Smooth muscle cell of the coronary artery (primary cell): Measurements from ENCODE around the gene EYA3. TPM values are rescaled to one million over a fixed set of nuclear protein-coding genes. Genes with fewer than 3 reads are reported as not detected.

Experiments used
- total RNA-seq: library from RNA; depleted of rRNA; stranded (reverse); fragments of >200 nt; gene quantifications from 2 replicates; pipeline ENCODE4 v1.2.3, GENCODE V29; 2014; ENCODE audit warnings: low replicate concordance

Gene EYA3
- total RNA-seq = 7.0 and 7.4 TPM in 2 replicates

GRCh38 chr1:28088168-28088961 is at the start of gene EYA3:
Gene EYA3, minus strand, starts transcription at chr1:28088610. Its CDS starts 30,584 bp downstream, at chr1:28058026.

DNA sequence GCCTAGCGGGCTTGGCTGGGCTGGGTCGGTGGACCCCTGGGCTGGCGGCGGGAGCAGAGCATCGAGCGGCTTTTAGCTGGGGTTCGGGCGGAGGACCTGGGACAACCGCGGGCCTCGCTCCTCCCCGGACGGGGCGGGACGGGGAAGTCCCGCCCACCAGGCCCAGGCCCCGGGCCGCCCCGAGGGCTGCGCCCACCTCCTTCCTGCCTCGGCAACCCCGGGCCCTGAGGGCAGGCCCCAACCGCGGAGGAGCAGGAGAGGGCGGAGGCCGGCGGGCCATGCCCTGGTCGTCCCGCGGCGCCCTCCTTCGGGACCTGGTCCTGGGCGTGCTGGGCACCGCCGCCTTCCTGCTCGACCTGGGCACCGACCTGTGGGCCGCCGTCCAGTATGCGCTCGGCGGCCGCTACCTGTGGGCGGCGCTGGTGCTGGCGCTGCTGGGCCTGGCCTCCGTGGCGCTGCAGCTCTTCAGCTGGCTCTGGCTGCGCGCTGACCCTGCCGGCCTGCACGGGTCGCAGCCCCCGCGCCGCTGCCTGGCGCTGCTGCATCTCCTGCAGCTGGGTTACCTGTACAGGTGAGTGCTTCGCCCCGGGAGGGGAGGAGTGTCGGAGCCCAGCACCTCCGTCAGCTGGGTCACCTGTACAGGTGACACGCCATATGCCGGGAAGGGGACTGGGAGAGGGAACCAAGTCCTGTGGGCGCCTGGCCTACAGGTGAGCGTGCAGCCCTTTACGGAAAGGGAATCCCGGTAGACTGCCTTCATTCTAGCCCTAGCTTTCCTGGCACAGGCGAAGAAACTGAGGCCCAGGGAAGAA is 128.4 kb downstream of the EYA3 start, which contains the start of gene XKR8:
TSS of gene XKR8 (plus strand) at position 182 of the 812 bp plus-strand sequence. CDS start at position 279, 97 bp downstream.

GRCh38 chr1:27934818-27935549 is 153.4 kb downstream of the EYA3 start, which contains the start of gene SMPDL3B:
Gene SMPDL3B, plus strand, starts transcription at chr1:27935000. Its CDS starts 184 bp downstream, at chr1:27935184.

Other genes with a start within 250 kb of the EYA3 start
- gene THEMIS2, start 216.1 kb downstream of the EYA3 start, total RNA-seq = 1.2 and 2.0 TPM in 2 replicates
- gene RPA2, start 174.0 kb downstream of the EYA3 start, total RNA-seq = 21.4 and 24.2 TPM in 2 replicates
- gene SMPDL3B, start 153.6 kb downstream of the EYA3 start, total RNA-seq = 0.08 and 0.12 TPM in 2 replicates
- 2.1 and 2.6 TPM in 2 replicates for gene XKR8, start 128.6 kb downstream of the EYA3 start, total RNA-seq
- 0.12 TPM in 1 of 2 replicates, not detected in the other for gene PTAFR, start 88.1 kb upstream of the EYA3 start, total RNA-seq
- gene DNAJC8, start 144.4 kb upstream of the EYA3 start, total RNA-seq = 26.1 and 46.2 TPM in 2 replicates
- 199 and 292 TPM in 2 replicates for gene ATP5IF1, start 147.5 kb upstream of the EYA3 start, total RNA-seq
- gene SESN2, start 170.9 kb upstream of the EYA3 start, total RNA-seq = 12.8 and 18.4 TPM in 2 replicates
- gene MED18, start 240.4 kb upstream of the EYA3 start, total RNA-seq = 20.2 and 40.0 TPM in 2 replicates